K562 (cell line): ENCODE results near the gene TBC1D5. TPM values are rescaled to one million over a fixed set of nuclear protein-coding genes. Genes with fewer than 3 reads are reported as not detected.

Source experiments
- CC2D1A ChIP-seq: fragments of 450-650 bp; IDR thresholded peaks from 2 replicates; pipeline ENCODE4 v1.6.1; 2017; ENCODE audit warnings: mild to moderate bottlenecking
- ETV6 ChIP-seq, 3 experiments: fragments of 150-350 bp in 1 of 3; sonication (generic) in 1 of 3; formaldehyde crosslinking in 1 of 3; IDR thresholded peaks; 2 replicates each; pipeline versions ENCODE4 v1.6.1 to v1.8.0; 2014 to 2022; ENCODE audit warnings: borderline replicate concordance in 2 of 3, low read depth in 2 of 3, antibody characterized with exemption in 1 of 3, low read length in 1 of 3, mild to moderate bottlenecking in 1 of 3, missing genetic modification reagents in 1 of 3
- GTF2F1 ChIP-seq: IDR thresholded peaks from 2 replicates; pipeline ENCODE4 v1.6.1; 2011; ENCODE audit warnings: low read depth, low read length, improper control_type of control experiment
- KDM5B ChIP-seq: fragments of 200-600 bp; sonication (generic); IDR thresholded peaks from 2 replicates; pipeline ENCODE4 v1.6.1; 2012; ENCODE audit warnings: low read depth, mild to moderate bottlenecking, moderate library complexity, low read length, control low read depth, inconsistent platforms; ENCODE audit not compliant: insufficient replicate concordance
- MAFK ChIP-seq: IDR thresholded peaks from 2 replicates; pipeline ENCODE4 v1.6.1; 2011; ENCODE audit warnings: low read length, improper control_type of control experiment
- RFX1 ChIP-seq: fragments of 450-650 bp; IDR thresholded peaks from 2 replicates; pipeline ENCODE4 v1.6.1; 2016; ENCODE audit warnings: mild to moderate bottlenecking, moderate library complexity
- SMC3 ChIP-seq: conservative IDR thresholded peaks from 2 replicates; pipeline ENCODE4 v1.6.1; 2011; ENCODE audit warnings: low read depth, low read length, improper control_type of control experiment; ENCODE audit not compliant: insufficient read depth
- ZNF175 ChIP-seq: fragments of 200-800 bp; sonication (Bioruptor generic); IDR thresholded peaks from 2 replicates; pipeline ENCODE4 v1.6.1; 2016; ENCODE audit warnings: low read depth, mild to moderate bottlenecking, missing genetic modification characterization, missing compliant biosample characterization
- ZNF23 ChIP-seq: fragments of 250-450 bp; sonication (Bioruptor Pico); IDR thresholded peaks from 2 replicates; pipeline ENCODE4 v1.4.0; 2020; ENCODE audit warnings: mild to moderate bottlenecking
- ZNF408 ChIP-seq: fragments of 250-450 bp; sonication (Bioruptor Pico); IDR thresholded peaks from 2 replicates; pipeline ENCODE4 v1.4.0; 2020; ENCODE audit warnings: low read depth, mild to moderate bottlenecking, moderate library complexity
- polyA plus RNA-seq, 8 experiments: library from polyadenylated mRNA; depleted of rRNA in 4 of 8; stranded (reverse) in 5 of 8; unstranded in 3 of 8; fragments of >200 nt; fragmentation: Nextera tagmentation in 2 of 8; fragmentation: Illumina TruSeq in 1 of 8; extraction: Ambion mirVana in 2 of 8; extraction: Trizol in 1 of 8; gene quantifications; 2 replicates each; pipeline versions ENCODE4 v1.2.1 to v1.2.3, GENCODE V29; 2011 to 2014; ENCODE audit warnings: inconsistent platforms in 1 of 8, missing spikeins in 1 of 8
- total RNA-seq, 7 experiments: library from RNA; depleted of rRNA in 6 of 7; stranded (reverse); fragments of >200 nt in 6 of 7; fragmentation: Illumina TruSeq in 2 of 7; extraction: Trizol in 2 of 7; gene quantifications; 2 replicates each; pipeline versions ENCODE4 v1.2.1 to v1.2.3, GENCODE V29; 2011 to 2021; ENCODE audit warnings: low replicate concordance in 1 of 7
- TF ChIP-seq, protein P1 (sequence below), 2 experiments: IDR thresholded peaks in 1 of 2; conservative IDR thresholded peaks in 1 of 2; 2 replicates each; pipeline ENCODE4 v1.6.1; 2016; ENCODE audit warnings: low read depth in 2 of 2, mild to moderate bottlenecking in 1 of 2, missing compliant biosample characterization in 1 of 2, missing genetic modification characterization in 1 of 2, moderate library complexity in 1 of 2
- TF ChIP-seq, protein P2 (sequence below): sonication (generic); formaldehyde crosslinking; IDR thresholded peaks from 2 replicates; pipeline ENCODE4 v1.8.1; 2023; ENCODE audit warnings: mild to moderate bottlenecking, missing genetic modification reagents
- TF ChIP-seq, protein P3 (sequence below), 2 experiments: fragments of 450-650 bp; IDR thresholded peaks; 2 replicates each; pipeline ENCODE4 v1.6.1; 2016; ENCODE audit warnings: mild to moderate bottlenecking in 2 of 2, borderline replicate concordance in 1 of 2, low read depth in 1 of 2, moderate library complexity in 1 of 2

Gene TBC1D5
- total and polyA plus RNA-seq, 9 of the 15 experiments (the other 6 are each of a cell fraction or from before 2014, with no cell fraction given), result 2.9 to 38.1 (median 25.6) TPM

DNA sequence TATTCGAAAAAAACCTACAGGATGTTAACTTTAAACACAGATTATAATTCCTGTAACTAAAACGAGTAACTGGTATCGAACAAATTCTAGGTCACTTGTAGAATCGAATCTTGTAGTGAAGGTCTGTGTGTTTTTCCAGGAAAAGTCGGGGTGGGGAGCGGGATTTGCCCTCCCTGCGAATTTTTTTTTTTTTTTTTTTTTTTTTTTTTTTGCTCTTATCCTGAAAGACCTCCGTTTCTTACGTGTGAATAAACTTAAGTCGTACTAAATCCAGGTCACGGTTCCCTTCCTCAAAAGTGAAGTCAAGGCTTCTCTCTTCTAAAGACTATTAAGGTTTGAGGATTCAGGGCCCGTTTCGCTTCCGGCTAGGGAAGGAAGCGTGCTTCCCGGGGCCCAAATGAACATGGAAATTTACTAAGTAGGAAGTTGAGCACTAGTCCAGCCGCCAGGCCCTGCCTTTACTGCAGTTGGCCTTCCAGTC is 770 bp downstream of the TBC1D5 start (continued):
- TF ChIP-seq ETV6 (IDR thresholded peaks at IDR 0.05; ENCODE audit: borderline replicate concordance in 1 of 2, low read depth in 2 of 2, low read length in 1 of 2), result no peak; a peak in 1 of 4 replicates
- TF ChIP-seq ETV6 (CRISPR knock-in tag; IDR thresholded peaks at IDR 0.05; ENCODE audit: borderline replicate concordance), result no peak
- TF ChIP-seq ZNF175 (CRISPR knock-in tag), result no peak; the same call in 1 of the 2 replicates
- TF ChIP-seq, protein P1, sequence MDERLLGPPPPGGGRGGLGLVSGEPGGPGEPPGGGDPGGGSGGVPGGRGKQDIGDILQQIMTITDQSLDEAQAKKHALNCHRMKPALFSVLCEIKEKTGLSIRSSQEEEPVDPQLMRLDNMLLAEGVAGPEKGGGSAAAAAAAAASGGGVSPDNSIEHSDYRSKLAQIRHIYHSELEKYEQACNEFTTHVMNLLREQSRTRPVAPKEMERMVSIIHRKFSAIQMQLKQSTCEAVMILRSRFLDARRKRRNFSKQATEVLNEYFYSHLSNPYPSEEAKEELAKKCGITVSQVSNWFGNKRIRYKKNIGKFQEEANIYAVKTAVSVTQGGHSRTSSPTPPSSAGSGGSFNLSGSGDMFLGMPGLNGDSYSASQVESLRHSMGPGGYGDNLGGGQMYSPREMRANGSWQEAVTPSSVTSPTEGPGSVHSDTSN (CRISPR knock-in tag; IDR thresholded peaks at IDR 0.05; ENCODE audit: low read depth), result no peak
- TF ChIP-seq, protein P1 (tag; conservative IDR thresholded peaks at IDR 0.05; ENCODE audit: low read depth), result no peak
- no peak for TF ChIP-seq MAFK
- TF ChIP-seq, protein P2, sequence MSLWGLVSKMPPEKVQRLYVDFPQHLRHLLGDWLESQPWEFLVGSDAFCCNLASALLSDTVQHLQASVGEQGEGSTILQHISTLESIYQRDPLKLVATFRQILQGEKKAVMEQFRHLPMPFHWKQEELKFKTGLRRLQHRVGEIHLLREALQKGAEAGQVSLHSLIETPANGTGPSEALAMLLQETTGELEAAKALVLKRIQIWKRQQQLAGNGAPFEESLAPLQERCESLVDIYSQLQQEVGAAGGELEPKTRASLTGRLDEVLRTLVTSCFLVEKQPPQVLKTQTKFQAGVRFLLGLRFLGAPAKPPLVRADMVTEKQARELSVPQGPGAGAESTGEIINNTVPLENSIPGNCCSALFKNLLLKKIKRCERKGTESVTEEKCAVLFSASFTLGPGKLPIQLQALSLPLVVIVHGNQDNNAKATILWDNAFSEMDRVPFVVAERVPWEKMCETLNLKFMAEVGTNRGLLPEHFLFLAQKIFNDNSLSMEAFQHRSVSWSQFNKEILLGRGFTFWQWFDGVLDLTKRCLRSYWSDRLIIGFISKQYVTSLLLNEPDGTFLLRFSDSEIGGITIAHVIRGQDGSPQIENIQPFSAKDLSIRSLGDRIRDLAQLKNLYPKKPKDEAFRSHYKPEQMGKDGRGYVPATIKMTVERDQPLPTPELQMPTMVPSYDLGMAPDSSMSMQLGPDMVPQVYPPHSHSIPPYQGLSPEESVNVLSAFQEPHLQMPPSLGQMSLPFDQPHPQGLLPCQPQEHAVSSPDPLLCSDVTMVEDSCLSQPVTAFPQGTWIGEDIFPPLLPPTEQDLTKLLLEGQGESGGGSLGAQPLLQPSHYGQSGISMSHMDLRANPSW (CRISPR knock-in tag), result no peak
- TF ChIP-seq CC2D1A, result 0 out of 2 replicates have a peak, but pooled peaks have one; percentile 37
- no peak for TF ChIP-seq ZNF408
- no peak for TF ChIP-seq SMC3
- no peak for TF ChIP-seq GTF2F1
- TF ChIP-seq KDM5B, result no peak
- TF ChIP-seq RFX1, result no peak
- TF ChIP-seq, protein P3, sequence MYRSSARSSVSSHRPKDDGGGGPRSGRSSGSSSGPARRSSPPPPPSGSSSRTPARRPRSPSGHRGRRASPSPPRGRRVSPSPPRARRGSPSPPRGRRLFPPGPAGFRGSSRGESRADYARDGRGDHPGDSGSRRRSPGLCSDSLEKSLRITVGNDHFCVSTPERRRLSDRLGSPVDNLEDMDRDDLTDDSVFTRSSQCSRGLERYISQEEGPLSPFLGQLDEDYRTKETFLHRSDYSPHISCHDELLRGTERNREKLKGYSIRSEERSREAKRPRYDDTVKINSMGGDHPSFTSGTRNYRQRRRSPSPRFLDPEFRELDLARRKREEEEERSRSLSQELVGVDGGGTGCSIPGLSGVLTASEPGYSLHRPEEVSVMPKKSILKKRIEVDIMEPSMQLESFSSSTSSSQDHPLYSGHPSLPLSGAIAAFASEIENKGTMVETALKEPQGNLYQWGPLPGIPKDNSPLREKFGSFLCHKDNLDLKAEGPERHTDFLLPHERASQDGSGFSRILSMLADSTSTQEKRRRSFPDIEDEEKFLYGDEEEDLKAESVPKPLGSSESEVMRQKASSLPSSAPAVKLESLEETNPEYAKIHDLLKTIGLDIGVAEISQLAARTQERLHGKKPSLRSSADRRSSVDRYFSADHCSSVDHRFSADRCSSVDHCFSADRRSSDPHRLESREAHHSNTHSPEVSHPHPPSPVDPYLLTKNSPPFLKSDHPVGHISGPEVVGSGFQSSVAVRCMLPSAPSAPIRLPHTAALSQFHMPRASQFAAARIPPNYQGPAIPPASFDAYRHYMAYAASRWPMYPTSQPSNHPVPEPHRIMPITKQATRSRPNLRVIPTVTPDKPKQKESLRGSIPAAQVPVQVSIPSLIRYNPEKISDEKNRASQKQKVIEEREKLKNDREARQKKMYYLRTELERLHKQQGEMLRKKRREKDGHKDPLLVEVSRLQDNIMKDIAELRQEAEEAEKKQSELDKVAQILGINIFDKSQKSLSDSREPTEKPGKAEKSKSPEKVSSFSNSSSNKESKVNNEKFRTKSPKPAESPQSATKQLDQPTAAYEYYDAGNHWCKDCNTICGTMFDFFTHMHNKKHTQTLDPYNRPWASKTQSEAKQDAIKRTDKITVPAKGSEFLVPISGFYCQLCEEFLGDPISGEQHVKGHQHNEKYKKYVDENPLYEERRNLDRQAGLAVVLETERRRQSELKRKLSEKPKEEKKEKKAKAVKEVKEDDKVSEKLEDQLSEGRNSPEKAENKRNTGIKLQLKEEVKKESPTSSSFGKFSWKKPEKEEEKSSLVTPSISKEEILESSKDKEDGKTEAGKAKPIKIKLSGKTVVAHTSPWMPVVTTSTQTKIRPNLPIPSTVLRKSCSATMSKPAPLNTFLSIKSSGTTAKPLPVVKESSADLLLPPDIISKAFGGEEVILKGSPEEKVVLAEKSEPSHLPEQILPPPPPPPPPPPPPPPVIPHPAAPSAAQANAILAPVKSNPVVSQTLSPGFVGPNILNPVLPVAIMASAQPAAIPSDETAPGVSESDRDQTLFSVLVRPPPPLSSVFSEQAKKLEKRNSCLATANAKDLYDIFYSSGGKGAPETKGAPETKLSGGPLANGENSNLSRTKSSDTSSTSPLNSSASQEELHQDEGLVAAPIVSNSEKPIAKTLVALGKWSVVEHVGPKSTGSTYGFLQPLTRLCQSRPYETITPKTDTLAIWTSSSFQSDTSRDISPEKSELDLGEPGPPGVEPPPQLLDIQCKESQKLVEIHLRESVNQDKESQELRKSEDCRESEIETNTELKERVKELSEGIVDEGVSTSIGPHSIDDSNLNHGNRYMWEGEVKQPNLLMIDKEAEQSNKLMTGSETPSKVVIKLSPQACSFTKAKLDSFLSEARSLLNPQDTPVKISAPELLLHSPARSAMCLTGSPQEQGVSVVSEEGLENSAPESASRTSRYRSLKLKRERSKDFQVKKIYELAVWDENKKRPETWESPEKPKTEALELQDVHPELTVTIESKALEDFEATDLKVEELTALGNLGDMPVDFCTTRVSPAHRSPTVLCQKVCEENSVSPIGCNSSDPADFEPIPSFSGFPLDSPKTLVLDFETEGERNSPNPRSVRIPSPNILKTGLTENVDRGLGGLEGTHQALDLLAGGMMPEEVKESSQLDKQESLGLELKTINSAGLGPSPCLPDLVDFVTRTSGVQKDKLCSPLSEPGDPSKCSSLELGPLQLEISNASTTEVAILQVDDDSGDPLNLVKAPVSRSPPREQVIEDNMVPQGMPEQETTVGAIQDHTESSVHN (IDR thresholded peaks at IDR 0.05; ENCODE audit: borderline replicate concordance in 1 of 2, low read depth in 1 of 2), result no peak
- TF ChIP-seq ZNF23 (CRISPR knock-in tag), result no peak
